GM18868 (cell line): ENCODE results near the gene BCAS3.

ENCODE experiments used
- ATAC-seq: cut with Tn5 transposase; IDR thresholded peaks from one replicate; pipeline ENCODE4 v1.9.1; 2021; ENCODE audit warnings: mild to moderate bottlenecking, moderate library complexity; ENCODE audit not compliant: unreplicated experiment

Gene BCAS3

GRCh38 chr17:61328351-61328750, 650.7 kb downstream of the BCAS3 start:
- ATAC-seq = no peak

GRCh38 chr17:61330174-61331150, 652.8 kb downstream of the BCAS3 start:
- ATAC-seq = no peak

GRCh38 chr17:61331178-61331577, 653.5 kb downstream of the BCAS3 start:
- ATAC-seq = no peak

- ATAC-seq = no peak
Measured at GRCh38 chr17:61331886-61332285, 654.2 kb downstream of the BCAS3 start.

- no peak for ATAC-seq
Measured at GRCh38 chr17:61333136-61333535, 655.5 kb downstream of the BCAS3 start.

GRCh38 chr17:61334673-61335072, 657.0 kb downstream of the BCAS3 start:
- ATAC-seq = no peak

GRCh38 chr17:61335105-61335844, 657.6 kb downstream of the BCAS3 start:
- ATAC-seq = no peak

GRCh38 chr17:61335845-61336655, 658.4 kb downstream of the BCAS3 start:
- no peak for ATAC-seq

GRCh38 chr17:61337290-61337689, 659.6 kb downstream of the BCAS3 start:
- no peak for ATAC-seq

- ATAC-seq = no peak
Measured at GRCh38 chr17:61338000-61338798, 660.5 kb downstream of the BCAS3 start.

- no peak for ATAC-seq
Measured at GRCh38 chr17:61338874-61339478, 661.3 kb downstream of the BCAS3 start.

GRCh38 chr17:61340431-61341209, 663.0 kb downstream of the BCAS3 start:
- ATAC-seq = no peak

GRCh38 chr17:61343576-61343975, 665.9 kb downstream of the BCAS3 start:
- ATAC-seq = no peak

- no peak for ATAC-seq
Measured at GRCh38 chr17:61345061-61345460, 667.4 kb downstream of the BCAS3 start.

GRCh38 chr17:61345825-61346666, 668.4 kb downstream of the BCAS3 start:
- ATAC-seq = no peak

GRCh38 chr17:61349350-61349749, 671.7 kb downstream of the BCAS3 start:
- ATAC-seq = no peak

GRCh38 chr17:61351745-61352407, 674.2 kb downstream of the BCAS3 start:
- ATAC-seq = no peak

- ATAC-seq = no peak
Measured at GRCh38 chr17:61352408-61352770, 674.7 kb downstream of the BCAS3 start.
